K562 (cell line): Measurements from ENCODE around the gene TUBB6. TPM values are rescaled to one million over a fixed set of nuclear protein-coding genes. Genes with fewer than 3 reads are reported as not detected.

Experiments used
- ATAC-seq: fragments of 200-7000 bp; cut with Tn5 transposase; 3 replicates; pipeline ENCODE4 v1.9.1; 2020; ENCODE audit warnings: moderate library complexity
- BruUV-seq: library from RNA; stranded (reverse); fragments of 400-500 nt; replicated peaks from 2 replicates; lab custom pipeline; 2021; lab: Mats Ljungman, UMichigan
- CTCF ChIA-PET: fragments of 300-600 bp; formaldehyde crosslinking; extraction: SDS; loops from one replicate; lab custom pipeline; 2021; ENCODE audit warnings: low intra/inter-chr PET ratio; lab: Yijun Ruan, JAX
- POLR2A ChIA-PET: fragments of 300-600, 350-650 bp; sonication (Branson Sonifier 250); formaldehyde crosslinking; extraction: SDS; loops from one replicate; lab custom pipeline; 2021; ENCODE audit warnings: antibody characterized with exemption, inconsistent platforms; lab: Yijun Ruan, JAX
- DNase-seq, 4 experiments: peaks; one replicate each; pipeline versions ENCODE4 v3.0.0 to v3.0.0-alpha.2; 2011 to 2018; ENCODE audit warnings: low spot score in 3 of 4, mixed read lengths in 3 of 4; ENCODE audit errors: extremely low read depth in 1 of 4
- FAIRE-seq: peaks from 2 replicates; lab custom pipeline; 2011; peaks lifted over from hg19 to GRCh38; lab: Jason Lieb, UNC
- H2AFZ ChIP-seq: 2 replicates; pipeline ENCODE4 v1.6.0; 2011; ENCODE audit warnings: low read depth, low read length, control low read depth, inconsistent platforms
- H3K27ac ChIP-seq: fragments of 200-600 bp; 3 replicates; pipeline ENCODE4 v1.8.0; 2011; ENCODE audit warnings: low read depth, mild to moderate bottlenecking, control low read depth, inconsistent platforms, low read length, moderate library complexity, mixed read lengths; ENCODE audit errors: extremely low read depth
- H3K27me3 ChIP-seq, 2 experiments: fragments of 300-600 bp in 1 of 2; 2 replicates in 1 of 2; 3 replicates in 1 of 2; pipeline versions ENCODE4 v1.6.0 to v1.8.0; 2011; ENCODE audit warnings: inconsistent platforms in 2 of 2, low read length in 2 of 2, mild to moderate bottlenecking in 1 of 2, mixed read lengths in 1 of 2, moderate library complexity in 1 of 2; ENCODE audit not compliant: control insufficient read depth in 2 of 2, insufficient read depth in 2 of 2
- H3K36me3 ChIP-seq: fragments of 300-600 bp; 3 replicates; pipeline ENCODE4 v1.8.0; 2011; ENCODE audit warnings: mild to moderate bottlenecking, low read length, inconsistent platforms; ENCODE audit not compliant: control insufficient read depth, insufficient read depth
- H3K4me1 ChIP-seq, 2 experiments: fragments of 200-600 bp in 1 of 2; replicated peaks in 1 of 2; 2 replicates in 1 of 2; 3 replicates in 1 of 2; pipeline versions ENCODE4 v1.5.1 to v1.8.0; 2011; ENCODE audit warnings: inconsistent platforms in 2 of 2, low read length in 2 of 2, mild to moderate bottlenecking in 1 of 2, mixed read lengths in 1 of 2, moderate library complexity in 1 of 2; ENCODE audit not compliant: control insufficient read depth in 2 of 2, insufficient read depth in 2 of 2
- H3K4me2 ChIP-seq: 2 replicates; pipeline ENCODE4 v1.6.1; 2011; ENCODE audit warnings: low read length, control low read depth, inconsistent platforms, mixed read lengths; ENCODE audit not compliant: insufficient read depth
- H3K4me3 ChIP-seq: fragments of 200-600 bp; sonication (generic), shearing (Covaris generic); 2 replicates; pipeline ENCODE4 v1.5.1; 2016; ENCODE audit warnings: control low read depth, inconsistent platforms
- H3K79me2 ChIP-seq: fragments of 200-600 bp; 3 replicates; pipeline ENCODE4 v1.8.0; 2011; ENCODE audit warnings: low read length, inconsistent platforms; ENCODE audit not compliant: control insufficient read depth, insufficient read depth
- H3K9ac ChIP-seq, 2 experiments: 2 replicates each; pipeline versions ENCODE4 v1.6.0 to v1.6.1; 2011; ENCODE audit warnings: low read depth in 2 of 2, low read length in 2 of 2, control low read depth in 1 of 2, inconsistent platforms in 1 of 2, mild to moderate bottlenecking in 1 of 2, mixed read lengths in 1 of 2; ENCODE audit not compliant: insufficient read depth in 1 of 2
- H3K9me1 ChIP-seq: one replicate; pipeline ENCODE4 v1.6.0; 2011; ENCODE audit warnings: inconsistent platforms, mild to moderate bottlenecking, low read length, moderate library complexity; ENCODE audit not compliant: control insufficient read depth, insufficient read depth
- H3K9me3 ChIP-seq: replicated peaks from 2 replicates; pipeline ENCODE4 v1.5.1; 2011; ENCODE audit warnings: low read depth, low read length, inconsistent platforms; ENCODE audit not compliant: control insufficient read depth, insufficient read depth
- H4K20me1 ChIP-seq: replicated peaks from 2 replicates; pipeline ENCODE4 v1.6.1; 2011; ENCODE audit warnings: low read length, inconsistent platforms, mixed read lengths; ENCODE audit not compliant: control insufficient read depth, insufficient read depth
- KLF13 ChIP-seq: fragments of 450-650 bp; IDR thresholded peaks from 2 replicates; pipeline ENCODE4 v1.6.1; 2016; ENCODE audit warnings: missing genetic modification characterization, low read depth, mild to moderate bottlenecking, missing compliant biosample characterization, moderate library complexity, borderline replicate concordance
- MBD2 ChIP-seq: sonication (generic); IDR thresholded peaks from 2 replicates; pipeline ENCODE4 v1.6.1; 2016; ENCODE audit warnings: low read depth, borderline replicate concordance
- VEZF1 ChIP-seq: fragments of 200-800 bp; sonication (Bioruptor generic); IDR thresholded peaks from 2 replicates; pipeline ENCODE4 v1.6.1; 2017; ENCODE audit warnings: missing genetic modification characterization, missing compliant biosample characterization
- XRCC4 ChIP-seq: IDR thresholded peaks from one replicate; pipeline ENCODE4 v1.6.1; 2011; ENCODE audit not compliant: insufficient read depth, insufficient read length; ENCODE audit errors: extremely low read depth
- ZBTB11 ChIP-seq, 3 experiments: fragments of 200-800 bp in 1 of 3; fragments of 250-450 bp in 1 of 3; fragments of 450-650 bp in 1 of 3; sonication (Bioruptor Pico) in 1 of 3; sonication (Bioruptor generic) in 1 of 3; formaldehyde crosslinking in 1 of 3; IDR thresholded peaks; 2 replicates each; pipeline versions ENCODE4 v1.6.1 to v1.8.0; 2016 to 2022; ENCODE audit warnings: mild to moderate bottlenecking in 2 of 3, missing genetic modification characterization in 2 of 3, missing compliant biosample characterization in 1 of 3, moderate library complexity in 1 of 3
- ZNF124 ChIP-seq: sonication (generic); formaldehyde crosslinking; IDR thresholded peaks from 2 replicates; pipeline ENCODE4 v1.8.1; 2022; ENCODE audit warnings: missing genetic modification reagents
- WGBS: fragments of 100-300 bp; shearing (Covaris generic); methylation state at CpG from one replicate; pipeline ENCODE4 v1.1.6; 2016; ENCODE audit warnings: low coverage, mixed read lengths; ENCODE audit not compliant: insufficient coverage; ENCODE audit errors: missing lambda C conversion rate; 5-methylcytosine and 5-hydroxymethylcytosine counted together
- in situ Hi-C: fragments of 300-500 bp; cut with MboI; formaldehyde crosslinking; loops from 4 replicates; pipeline ENCODE4 v1.15.0; 2018; ENCODE audit warnings: inconsistent platforms, mixed read lengths
- intact Hi-C: fragments of 100-400 bp; cut with micrococcal nuclease; formaldehyde crosslinking; loops from 2 replicates; pipeline ENCODE4 v1.14.2; 2022
- polyA plus RNA-seq, 8 experiments: library from polyadenylated mRNA; depleted of rRNA in 4 of 8; stranded (reverse) in 5 of 8; unstranded in 3 of 8; fragments of >200 nt; fragmentation: Nextera tagmentation in 2 of 8; fragmentation: Illumina TruSeq in 1 of 8; extraction: Ambion mirVana in 2 of 8; extraction: Trizol in 1 of 8; gene quantifications; 2 replicates each; pipeline versions ENCODE4 v1.2.1 to v1.2.3, GENCODE V29; 2011 to 2014; ENCODE audit warnings: inconsistent platforms in 1 of 8, missing spikeins in 1 of 8
- total RNA-seq, 7 experiments: library from RNA; depleted of rRNA in 6 of 7; stranded (reverse); fragments of >200 nt in 6 of 7; fragmentation: Illumina TruSeq in 2 of 7; extraction: Trizol in 2 of 7; gene quantifications; 2 replicates each; pipeline versions ENCODE4 v1.2.1 to v1.2.3, GENCODE V29; 2011 to 2021; ENCODE audit warnings: low replicate concordance in 1 of 7

The TUBB6 gene
- total and polyA plus RNA-seq, 9 of the 15 experiments (the other 6 are each of a cell fraction or from before 2014, with no cell fraction given), result 43.9 to 404 (median 81.1) TPM

- Histone ChIP-seq H3K27ac (no peak overlapping the region), H3K79me2 (no peaks in the 10 kb centered on the region), H3K4me2 (no peak overlapping the region), H3K9ac (0 out of 4 replicates have a peak overlapping the region, but pooled peaks of 1 of the 2 experiments have one; percentile 41)
- intact Hi-C loops, result no loop called here
- ATAC-seq, result no peak
- 64% methylated on average over 10 of the region's 11 CpGs for WGBS
- FAIRE-seq, result no peak
- TF ChIP-seq ZNF124, result no peak
- TF ChIP-seq, all 486 proteins: peak for 0
- POLR2A ChIA-PET, result interaction anchor here (4.2 kb wide), 1 partner anchor 13 kb away, joined by 14 read pairs; no protein-coding TSS in a partner anchor
- H3K4me3 ChIP-seq, result no peak overlapping the region
- H2AFZ ChIP-seq, result peak overlapping the region; percentile 8; the same call in 1 of the 2 replicates
- BruUV-seq, result no TSS peak
- H3K36me3 ChIP-seq, result no peaks in the 10 kb centered on the region
- H3K9me3 ChIP-seq, result no peaks in the 10 kb centered on the region
- peaks cover 15 to 18% of the 10 kb centered on the region in 2 experiments; a peak in 4 of 5 replicates for H3K4me1 ChIP-seq
- no peaks in the 10 kb centered on the region for H3K9me1 ChIP-seq
- no peaks in the 10 kb centered on the region for H4K20me1 ChIP-seq
- CTCF ChIA-PET, result no interaction called here
- in situ Hi-C loops, result no loop called here
- no peaks in the 10 kb centered on the region for H3K27me3 ChIP-seq
- no peak for DNase-seq
Measured at GRCh38 chr18:12293831-12294230, 14.2 kb upstream of the TUBB6 start.

- TF ChIP-seq ZBTB11 (CRISPR knock-in tag; IDR thresholded peaks at IDR 0.05) (peak in 1 of 3 experiments; percentile 30; a peak in 1 of 6 replicates), VEZF1 (0 out of 2 replicates have a peak, but pooled peaks have one; percentile 12), MBD2 (no peak), KLF13 (tag) (0 out of 2 replicates have a peak, but pooled peaks have one; percentile 17), XRCC4 (no peak)
- TF ChIP-seq, all 486 proteins: peak for 3
- intact Hi-C loops (no loop called here), in situ Hi-C loops (no loop called here)
- Histone ChIP-seq H3K27ac (peak overlapping the region; percentile 4; the same call in 1 of the 3 replicates), H3K4me1 (peaks cover 12 to 15% of the 10 kb centered on the region in 2 experiments; a peak in 4 of 5 replicates), H2AFZ (peak overlapping the region; percentile 84), H3K9ac (peak overlapping the region; percentile 13 to 46; a peak in 2 of 4 replicates), H3K4me2 (peak overlapping the region; percentile 21; the same call in 1 of the 2 replicates), H3K4me3 (no peak overlapping the region), H4K20me1 (no peaks in the 10 kb centered on the region), H3K9me3 (no peaks in the 10 kb centered on the region), H3K79me2 (no peaks in the 10 kb centered on the region), H3K36me3 (no peaks in the 10 kb centered on the region), H3K27me3 (no peaks in the 10 kb centered on the region), H3K9me1 (no peaks in the 10 kb centered on the region)
- no peak for FAIRE-seq
- BruUV-seq, result no TSS peak
- DNase-seq, result no peak
- 68% methylated on average over 16 of the region's 18 CpGs for WGBS
- ATAC-seq, result no peak; the same call in 1 of the 3 replicates
- ChIA-PET CTCF (no interaction called here), POLR2A (interaction anchor here (0.9 to 4.2 kb wide), 2 partner anchors 11 to 55 kb away, joined by 3 to 14 read pairs; no protein-coding TSS in a partner anchor)
Measured at GRCh38 chr18:12295389-12296086, 12.5 kb upstream of the TUBB6 start.
